Panc1 (cell line): Measurements from ENCODE around the gene RIMOC1. TPM values are rescaled to one million over a fixed set of nuclear protein-coding genes. Genes with fewer than 3 reads are reported as not detected.

Source experiments
- ATAC-seq: fragments of 200-7000 bp; cut with Tn5 transposase; 2 replicates; pipeline ENCODE4 v1.9.1; 2020; ENCODE audit warnings: mild to moderate bottlenecking, moderate library complexity
- BruUV-seq: library from RNA; stranded (reverse); fragments of 400-500 nt; replicated peaks from 2 replicates; lab custom pipeline; 2021; lab: Mats Ljungman, UMichigan
- CTCF ChIA-PET: fragments of 300-600 bp; sonication (Branson Sonifier 250); formaldehyde crosslinking; loops from one replicate; lab custom pipeline; 2022; ENCODE audit warnings: antibody characterized with exemption; lab: Charles Lee
- POLR2A ChIA-PET: fragments of 300-600 bp; sonication (Branson Sonifier 250); formaldehyde crosslinking; loops from one replicate; lab custom pipeline; 2022; ENCODE audit warnings: antibody characterized with exemption; lab: Charles Lee
- DNase-seq: peaks from one replicate; pipeline ENCODE4 v3.0.0-alpha.2; 2010; ENCODE audit warnings: low read depth, low spot score
- H3K27ac ChIP-seq: 2 replicates; pipeline ENCODE4 v1.5.1; 2011; ENCODE audit warnings: mild to moderate bottlenecking, low read length, inconsistent platforms
- H3K27me3 ChIP-seq: fragments of 200-500 bp; sonication (Bioruptor generic); 2 replicates; pipeline ENCODE4 v1.6.0; 2014; ENCODE audit warnings: low read length, inconsistent platforms; ENCODE audit not compliant: control insufficient read depth, insufficient read depth
- H3K36me3 ChIP-seq: fragments of 200-500 bp; sonication (Bioruptor generic); 2 replicates; pipeline ENCODE4 v1.5.1; 2014; ENCODE audit warnings: inconsistent platforms, mild to moderate bottlenecking, low read length, moderate library complexity; ENCODE audit not compliant: control insufficient read depth, insufficient read depth
- H3K4me1 ChIP-seq: 2 replicates; pipeline ENCODE4 v1.5.1; 2011; ENCODE audit warnings: inconsistent platforms, mild to moderate bottlenecking, low read length, moderate library complexity; ENCODE audit not compliant: control insufficient read depth, insufficient read depth
- H3K4me3 ChIP-seq, 2 experiments: 2 replicates each; pipeline ENCODE4 v1.5.1; 2011 to 2012; ENCODE audit warnings: low read depth in 2 of 2, low read length in 2 of 2, mild to moderate bottlenecking in 2 of 2, inconsistent platforms in 1 of 2, moderate library complexity in 1 of 2
- H3K9me3 ChIP-seq: fragments of 200-500 bp; sonication (Bioruptor generic); 2 replicates; pipeline ENCODE4 v1.5.1; 2014; ENCODE audit warnings: low read depth, mild to moderate bottlenecking, inconsistent platforms, low read length, moderate library complexity; ENCODE audit not compliant: control insufficient read depth, insufficient read depth
- POLR2AphosphoS5 ChIP-seq: IDR thresholded peaks from 2 replicates; pipeline ENCODE4 v1.6.1; 2012; ENCODE audit warnings: mild to moderate bottlenecking, low read depth, low read length, moderate library complexity
- SIN3A ChIP-seq: IDR thresholded peaks from 2 replicates; pipeline ENCODE4 v1.6.1; 2012; ENCODE audit warnings: low read depth, mild to moderate bottlenecking, low read length, moderate library complexity, borderline replicate concordance; ENCODE audit not compliant: insufficient read depth
- TCF7L2 ChIP-seq: IDR thresholded peaks from 2 replicates; pipeline ENCODE4 v1.6.1; 2011; ENCODE audit warnings: mild to moderate bottlenecking, low read depth, low read length, inconsistent platforms
- in situ Hi-C: cut with HindIII; loops from 2 replicates; pipeline ENCODE4 v1.10.0; 2016; ENCODE audit warnings: low sequenced_read_pairs, low pct_unique_long_range_greater_than_20kb
- intact Hi-C: fragments of 100-400 bp; cut with micrococcal nuclease; formaldehyde crosslinking; loops from one replicate; pipeline ENCODE4 v1.10.0; 2022; ENCODE audit not compliant: unreplicated experiment
- total RNA-seq: library from RNA; stranded (reverse); gene quantifications from one replicate; pipeline ENCODE4 v1.2.1, GENCODE V29; 2021; ENCODE audit not compliant: unreplicated experiment
- TF ChIP-seq, protein P1 (sequence below): fragments of 450-650 bp; IDR thresholded peaks from 2 replicates; pipeline ENCODE4 v1.5.1; 2017; ENCODE audit warnings: mild to moderate bottlenecking
- TF ChIP-seq, protein P2 (sequence below), 2 experiments: IDR thresholded peaks; 2 replicates each; pipeline ENCODE4 v1.6.1; 2011 to 2012; ENCODE audit warnings: low read depth in 2 of 2, control low read depth in 1 of 2, low read length in 1 of 2, mild to moderate bottlenecking in 1 of 2, moderate library complexity in 1 of 2; ENCODE audit not compliant: insufficient read depth in 1 of 2

Gene RIMOC1
- total RNA-seq, 1 experiment from 2014 or later = 24.5 TPM

DNA sequence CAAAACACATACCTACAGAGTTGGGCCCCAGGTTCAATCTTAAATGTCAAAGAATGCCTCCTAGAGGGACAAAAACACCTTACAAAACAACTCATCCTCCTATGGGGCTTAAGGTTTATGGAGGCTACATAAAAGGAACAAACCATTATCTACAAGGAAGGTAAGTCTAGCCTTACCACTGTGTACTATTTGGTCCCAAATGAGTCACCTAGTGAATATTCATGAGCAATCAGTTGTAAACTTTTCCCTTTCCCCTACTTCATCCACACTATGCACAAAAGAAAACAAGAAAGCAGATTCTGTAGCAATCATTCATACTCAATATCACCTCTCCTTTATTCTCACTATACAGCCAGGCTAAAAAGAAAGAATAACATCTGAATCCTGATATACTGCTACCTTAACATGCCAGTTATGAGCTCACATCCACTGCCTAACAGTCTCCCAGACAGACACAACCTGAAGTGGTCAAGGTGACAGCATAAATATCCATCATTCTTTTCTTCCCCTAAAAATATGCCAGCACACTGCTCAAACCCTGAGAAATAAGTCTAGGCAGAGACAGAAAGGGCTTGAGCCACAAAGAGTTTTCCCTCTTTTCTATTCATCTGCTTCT, 40.2 kb upstream of the RIMOC1 start:
- no peaks in the 10 kb centered on the region for H3K27me3 ChIP-seq
- no peak for ATAC-seq
- no peaks in the 10 kb centered on the region; the same call in 1 of the 2 replicates for H3K36me3 ChIP-seq
- no peaks in the 10 kb centered on the region for H3K9me3 ChIP-seq
- BruUV-seq = no TSS peak
- no peaks in the 10 kb centered on the region; the same call in none of the 2 replicates for H3K4me1 ChIP-seq
- H3K4me3 ChIP-seq = no peak overlapping the region
- intact Hi-C loops = no loop called here
- DNase-seq = no peak
- TF ChIP-seq, protein P1, sequence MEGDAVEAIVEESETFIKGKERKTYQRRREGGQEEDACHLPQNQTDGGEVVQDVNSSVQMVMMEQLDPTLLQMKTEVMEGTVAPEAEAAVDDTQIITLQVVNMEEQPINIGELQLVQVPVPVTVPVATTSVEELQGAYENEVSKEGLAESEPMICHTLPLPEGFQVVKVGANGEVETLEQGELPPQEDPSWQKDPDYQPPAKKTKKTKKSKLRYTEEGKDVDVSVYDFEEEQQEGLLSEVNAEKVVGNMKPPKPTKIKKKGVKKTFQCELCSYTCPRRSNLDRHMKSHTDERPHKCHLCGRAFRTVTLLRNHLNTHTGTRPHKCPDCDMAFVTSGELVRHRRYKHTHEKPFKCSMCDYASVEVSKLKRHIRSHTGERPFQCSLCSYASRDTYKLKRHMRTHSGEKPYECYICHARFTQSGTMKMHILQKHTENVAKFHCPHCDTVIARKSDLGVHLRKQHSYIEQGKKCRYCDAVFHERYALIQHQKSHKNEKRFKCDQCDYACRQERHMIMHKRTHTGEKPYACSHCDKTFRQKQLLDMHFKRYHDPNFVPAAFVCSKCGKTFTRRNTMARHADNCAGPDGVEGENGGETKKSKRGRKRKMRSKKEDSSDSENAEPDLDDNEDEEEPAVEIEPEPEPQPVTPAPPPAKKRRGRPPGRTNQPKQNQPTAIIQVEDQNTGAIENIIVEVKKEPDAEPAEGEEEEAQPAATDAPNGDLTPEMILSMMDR = no peak
- TF ChIP-seq TCF7L2 = no peak
- no peak for TF ChIP-seq POLR2AphosphoS5
- TF ChIP-seq, protein P2, sequence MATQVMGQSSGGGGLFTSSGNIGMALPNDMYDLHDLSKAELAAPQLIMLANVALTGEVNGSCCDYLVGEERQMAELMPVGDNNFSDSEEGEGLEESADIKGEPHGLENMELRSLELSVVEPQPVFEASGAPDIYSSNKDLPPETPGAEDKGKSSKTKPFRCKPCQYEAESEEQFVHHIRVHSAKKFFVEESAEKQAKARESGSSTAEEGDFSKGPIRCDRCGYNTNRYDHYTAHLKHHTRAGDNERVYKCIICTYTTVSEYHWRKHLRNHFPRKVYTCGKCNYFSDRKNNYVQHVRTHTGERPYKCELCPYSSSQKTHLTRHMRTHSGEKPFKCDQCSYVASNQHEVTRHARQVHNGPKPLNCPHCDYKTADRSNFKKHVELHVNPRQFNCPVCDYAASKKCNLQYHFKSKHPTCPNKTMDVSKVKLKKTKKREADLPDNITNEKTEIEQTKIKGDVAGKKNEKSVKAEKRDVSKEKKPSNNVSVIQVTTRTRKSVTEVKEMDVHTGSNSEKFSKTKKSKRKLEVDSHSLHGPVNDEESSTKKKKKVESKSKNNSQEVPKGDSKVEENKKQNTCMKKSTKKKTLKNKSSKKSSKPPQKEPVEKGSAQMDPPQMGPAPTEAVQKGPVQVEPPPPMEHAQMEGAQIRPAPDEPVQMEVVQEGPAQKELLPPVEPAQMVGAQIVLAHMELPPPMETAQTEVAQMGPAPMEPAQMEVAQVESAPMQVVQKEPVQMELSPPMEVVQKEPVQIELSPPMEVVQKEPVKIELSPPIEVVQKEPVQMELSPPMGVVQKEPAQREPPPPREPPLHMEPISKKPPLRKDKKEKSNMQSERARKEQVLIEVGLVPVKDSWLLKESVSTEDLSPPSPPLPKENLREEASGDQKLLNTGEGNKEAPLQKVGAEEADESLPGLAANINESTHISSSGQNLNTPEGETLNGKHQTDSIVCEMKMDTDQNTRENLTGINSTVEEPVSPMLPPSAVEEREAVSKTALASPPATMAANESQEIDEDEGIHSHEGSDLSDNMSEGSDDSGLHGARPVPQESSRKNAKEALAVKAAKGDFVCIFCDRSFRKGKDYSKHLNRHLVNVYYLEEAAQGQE (IDR thresholded peaks at IDR 0.05; ENCODE audit: insufficient read depth in 1 of 2, low read depth in 2 of 2, low read length in 1 of 2) = no peak
- TF ChIP-seq SIN3A = no peak
- POLR2A ChIA-PET = no interaction called here
- in situ Hi-C loops = no loop called here
- H3K27ac ChIP-seq = no peak overlapping the region
- CTCF ChIA-PET = no interaction called here

DNA sequence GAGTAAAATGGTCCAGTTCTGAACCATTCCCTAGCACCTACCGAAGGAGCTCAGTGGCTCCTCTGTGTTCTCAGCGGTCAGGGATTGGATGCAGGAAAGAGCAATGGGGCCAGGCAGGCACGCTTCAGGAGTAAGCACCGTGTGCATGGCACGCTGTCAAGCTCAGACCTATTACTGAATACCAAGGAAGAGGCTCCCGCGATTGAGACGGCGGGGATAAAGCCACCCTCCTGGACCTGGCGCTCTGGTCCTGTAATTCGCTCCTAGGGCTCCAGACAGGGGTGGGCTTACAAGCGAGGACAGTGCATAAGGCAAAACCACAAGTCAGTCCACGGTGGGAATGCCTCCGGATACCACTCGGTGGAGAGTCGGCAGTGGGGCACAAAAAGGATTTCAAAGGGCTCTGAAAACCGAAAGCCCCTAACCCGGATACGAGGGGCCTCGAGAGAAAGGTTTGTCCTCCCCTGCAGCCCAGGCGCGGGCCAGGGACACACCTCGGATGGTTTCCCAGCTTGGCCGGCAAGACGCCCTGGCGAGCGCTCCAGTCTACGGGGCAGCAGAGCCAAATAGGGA, 34.9 kb upstream of the RIMOC1 start:
- ATAC-seq = peak; percentile 44
- H3K36me3 ChIP-seq = no peaks in the 10 kb centered on the region; the same call in 1 of the 2 replicates
- no peak for TF ChIP-seq POLR2AphosphoS5
- TF ChIP-seq, protein P1 = no peak
- TF ChIP-seq, protein P2 (IDR thresholded peaks at IDR 0.05; ENCODE audit: insufficient read depth in 1 of 2, low read depth in 2 of 2, low read length in 1 of 2) = no peak
- TF ChIP-seq TCF7L2 = no peak
- TF ChIP-seq SIN3A = no peak
- peak overlapping the region; percentile 64 to 73 for H3K4me3 ChIP-seq
- peaks cover 8% of the 10 kb centered on the region; the same call in 1 of the 2 replicates for H3K27me3 ChIP-seq
- CTCF ChIA-PET = no interaction called here
- no peak for DNase-seq
- H3K4me1 ChIP-seq = peaks cover 4% of the 10 kb centered on the region
- in situ Hi-C loops = no loop called here
- POLR2A ChIA-PET = interaction anchor here (0.5 kb wide), 1 partner anchor 1171 kb away, joined by 4 read pairs; no protein-coding TSS in a partner anchor
- intact Hi-C loops = no loop called here
- peak overlapping the region; percentile 39 for H3K27ac ChIP-seq
- no peaks in the 10 kb centered on the region for H3K9me3 ChIP-seq
- no TSS peak for BruUV-seq
